ENCODE data around the gene FHDC1.

GRCh38 chr4:152990471-152991131, 54.5 kb downstream of the FHDC1 start:
- TF ChIP-seq, protein P1, sequence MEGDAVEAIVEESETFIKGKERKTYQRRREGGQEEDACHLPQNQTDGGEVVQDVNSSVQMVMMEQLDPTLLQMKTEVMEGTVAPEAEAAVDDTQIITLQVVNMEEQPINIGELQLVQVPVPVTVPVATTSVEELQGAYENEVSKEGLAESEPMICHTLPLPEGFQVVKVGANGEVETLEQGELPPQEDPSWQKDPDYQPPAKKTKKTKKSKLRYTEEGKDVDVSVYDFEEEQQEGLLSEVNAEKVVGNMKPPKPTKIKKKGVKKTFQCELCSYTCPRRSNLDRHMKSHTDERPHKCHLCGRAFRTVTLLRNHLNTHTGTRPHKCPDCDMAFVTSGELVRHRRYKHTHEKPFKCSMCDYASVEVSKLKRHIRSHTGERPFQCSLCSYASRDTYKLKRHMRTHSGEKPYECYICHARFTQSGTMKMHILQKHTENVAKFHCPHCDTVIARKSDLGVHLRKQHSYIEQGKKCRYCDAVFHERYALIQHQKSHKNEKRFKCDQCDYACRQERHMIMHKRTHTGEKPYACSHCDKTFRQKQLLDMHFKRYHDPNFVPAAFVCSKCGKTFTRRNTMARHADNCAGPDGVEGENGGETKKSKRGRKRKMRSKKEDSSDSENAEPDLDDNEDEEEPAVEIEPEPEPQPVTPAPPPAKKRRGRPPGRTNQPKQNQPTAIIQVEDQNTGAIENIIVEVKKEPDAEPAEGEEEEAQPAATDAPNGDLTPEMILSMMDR (IDR thresholded peaks at IDR 0.05; ENCODE audit: low read depth, low read length, poor library complexity, severe bottlenecking): no peak
- TF ChIP-seq EZH2phosphoT487 (IDR thresholded peaks at IDR 0.05; ENCODE audit: borderline replicate concordance, low read length): no peak
